Measurements from ENCODE around the gene ANTXR2.

DNA sequence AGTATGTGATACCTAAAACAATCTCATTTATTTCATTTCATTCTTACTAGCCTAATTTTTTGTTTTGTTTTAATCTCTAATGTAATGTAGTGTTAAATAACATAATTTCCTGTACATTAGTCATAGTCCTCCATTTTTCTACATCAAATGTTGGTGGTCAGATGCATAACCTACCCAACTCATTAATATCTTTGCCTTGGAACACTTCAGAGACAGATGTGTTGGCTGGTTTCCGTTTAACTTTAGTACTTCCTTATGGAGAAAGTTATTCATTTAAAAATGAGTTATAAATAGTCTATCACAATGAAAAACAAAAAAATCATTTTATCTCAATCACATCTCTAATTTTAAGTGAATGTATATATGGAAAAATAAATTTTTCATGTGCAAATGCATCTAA lies 190.2 kb downstream of the ANTXR2 start:
- TF ChIP-seq, protein P1, sequence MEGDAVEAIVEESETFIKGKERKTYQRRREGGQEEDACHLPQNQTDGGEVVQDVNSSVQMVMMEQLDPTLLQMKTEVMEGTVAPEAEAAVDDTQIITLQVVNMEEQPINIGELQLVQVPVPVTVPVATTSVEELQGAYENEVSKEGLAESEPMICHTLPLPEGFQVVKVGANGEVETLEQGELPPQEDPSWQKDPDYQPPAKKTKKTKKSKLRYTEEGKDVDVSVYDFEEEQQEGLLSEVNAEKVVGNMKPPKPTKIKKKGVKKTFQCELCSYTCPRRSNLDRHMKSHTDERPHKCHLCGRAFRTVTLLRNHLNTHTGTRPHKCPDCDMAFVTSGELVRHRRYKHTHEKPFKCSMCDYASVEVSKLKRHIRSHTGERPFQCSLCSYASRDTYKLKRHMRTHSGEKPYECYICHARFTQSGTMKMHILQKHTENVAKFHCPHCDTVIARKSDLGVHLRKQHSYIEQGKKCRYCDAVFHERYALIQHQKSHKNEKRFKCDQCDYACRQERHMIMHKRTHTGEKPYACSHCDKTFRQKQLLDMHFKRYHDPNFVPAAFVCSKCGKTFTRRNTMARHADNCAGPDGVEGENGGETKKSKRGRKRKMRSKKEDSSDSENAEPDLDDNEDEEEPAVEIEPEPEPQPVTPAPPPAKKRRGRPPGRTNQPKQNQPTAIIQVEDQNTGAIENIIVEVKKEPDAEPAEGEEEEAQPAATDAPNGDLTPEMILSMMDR (IDR thresholded peaks at IDR 0.05) = no peak
- TF ChIP-seq POLR2A (IDR thresholded peaks at IDR 0.05) = no peak
- TF ChIP-seq POLR2AphosphoS5 (IDR thresholded peaks at IDR 0.05; ENCODE audit: insufficient read depth in 1 of 2, low read depth in 1 of 2) = no peak

All from vagina (tissue), 2 donors.